ENCODE data around the gene TPCN2. TPM values are rescaled to one million over a fixed set of nuclear protein-coding genes. Genes with fewer than 3 reads are reported as not detected.
A peak's percentile ranks its signal among the peaks of the same experiment; 100 is the strongest.

TPCN2 gene
- total RNA-seq, 2 donors from 2014 or later, result 34.7 to 38.0 TPM

- H3K4me1 ChIP-seq (ENCODE audit: control insufficient read depth in 1 of 2, low read depth in 2 of 2), result peaks cover 2 to 5% of the 10 kb centered on the region in 2 donors
- ATAC-seq (ENCODE audit: insufficient number of reproducible peaks, low FRiP score, low read depth), result peak; percentile 81
- H3K27ac ChIP-seq, result no peak overlapping the region
- H3K36me3 ChIP-seq, result no peaks in the 10 kb centered on the region
- no peaks in the 10 kb centered on the region for H3K27me3 ChIP-seq (replicated peaks; ENCODE audit: insufficient read depth)
- no peaks in the 10 kb centered on the region for H3K9me3 ChIP-seq
- no peak for DNase-seq (ENCODE audit: low spot score)
- H3K4me3 ChIP-seq, result no peak overlapping the region
- TF ChIP-seq, protein P1, sequence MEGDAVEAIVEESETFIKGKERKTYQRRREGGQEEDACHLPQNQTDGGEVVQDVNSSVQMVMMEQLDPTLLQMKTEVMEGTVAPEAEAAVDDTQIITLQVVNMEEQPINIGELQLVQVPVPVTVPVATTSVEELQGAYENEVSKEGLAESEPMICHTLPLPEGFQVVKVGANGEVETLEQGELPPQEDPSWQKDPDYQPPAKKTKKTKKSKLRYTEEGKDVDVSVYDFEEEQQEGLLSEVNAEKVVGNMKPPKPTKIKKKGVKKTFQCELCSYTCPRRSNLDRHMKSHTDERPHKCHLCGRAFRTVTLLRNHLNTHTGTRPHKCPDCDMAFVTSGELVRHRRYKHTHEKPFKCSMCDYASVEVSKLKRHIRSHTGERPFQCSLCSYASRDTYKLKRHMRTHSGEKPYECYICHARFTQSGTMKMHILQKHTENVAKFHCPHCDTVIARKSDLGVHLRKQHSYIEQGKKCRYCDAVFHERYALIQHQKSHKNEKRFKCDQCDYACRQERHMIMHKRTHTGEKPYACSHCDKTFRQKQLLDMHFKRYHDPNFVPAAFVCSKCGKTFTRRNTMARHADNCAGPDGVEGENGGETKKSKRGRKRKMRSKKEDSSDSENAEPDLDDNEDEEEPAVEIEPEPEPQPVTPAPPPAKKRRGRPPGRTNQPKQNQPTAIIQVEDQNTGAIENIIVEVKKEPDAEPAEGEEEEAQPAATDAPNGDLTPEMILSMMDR (IDR thresholded peaks at IDR 0.05), result peak; percentile 100
These were observed 52.5 kb downstream of the TPCN2 start for GRCh38 chr11:69101115-69101791.

- Histone ChIP-seq H3K27ac (no peak overlapping the region), H3K27me3 (replicated peaks; ENCODE audit: insufficient read depth) (no peaks in the 10 kb centered on the region), H3K4me1 (ENCODE audit: control insufficient read depth in 1 of 2, low read depth in 2 of 2) (peaks cover 2 to 5% of the 10 kb centered on the region in 2 donors), H3K9me3 (no peaks in the 10 kb centered on the region), H3K4me3 (no peak overlapping the region), H3K36me3 (no peaks in the 10 kb centered on the region)
- no peak for DNase-seq (ENCODE audit: low spot score)
- TF ChIP-seq, protein P1 (IDR thresholded peaks at IDR 0.05), result no peak
- no peak for ATAC-seq (ENCODE audit: insufficient number of reproducible peaks, low FRiP score, low read depth)
These were observed 53.3 kb downstream of the TPCN2 start for GRCh38 chr11:69101792-69102695.

- Histone ChIP-seq H3K9me3 (no peaks in the 10 kb centered on the region), H3K36me3 (no peaks in the 10 kb centered on the region), H3K4me1 (ENCODE audit: control insufficient read depth in 1 of 2, low read depth in 2 of 2) (peaks cover 2 to 5% of the 10 kb centered on the region in 2 donors), H3K27me3 (replicated peaks; ENCODE audit: insufficient read depth) (no peaks in the 10 kb centered on the region), H3K4me3 (no peak overlapping the region), H3K27ac (no peak overlapping the region)
- TF ChIP-seq, protein P1 (IDR thresholded peaks at IDR 0.05), result no peak
- DNase-seq (ENCODE audit: low spot score) (no peak), ATAC-seq (ENCODE audit: insufficient number of reproducible peaks, low FRiP score, low read depth) (no peak)
These were observed 54.2 kb downstream of the TPCN2 start for GRCh38 chr11:69102732-69103615.

DNA sequence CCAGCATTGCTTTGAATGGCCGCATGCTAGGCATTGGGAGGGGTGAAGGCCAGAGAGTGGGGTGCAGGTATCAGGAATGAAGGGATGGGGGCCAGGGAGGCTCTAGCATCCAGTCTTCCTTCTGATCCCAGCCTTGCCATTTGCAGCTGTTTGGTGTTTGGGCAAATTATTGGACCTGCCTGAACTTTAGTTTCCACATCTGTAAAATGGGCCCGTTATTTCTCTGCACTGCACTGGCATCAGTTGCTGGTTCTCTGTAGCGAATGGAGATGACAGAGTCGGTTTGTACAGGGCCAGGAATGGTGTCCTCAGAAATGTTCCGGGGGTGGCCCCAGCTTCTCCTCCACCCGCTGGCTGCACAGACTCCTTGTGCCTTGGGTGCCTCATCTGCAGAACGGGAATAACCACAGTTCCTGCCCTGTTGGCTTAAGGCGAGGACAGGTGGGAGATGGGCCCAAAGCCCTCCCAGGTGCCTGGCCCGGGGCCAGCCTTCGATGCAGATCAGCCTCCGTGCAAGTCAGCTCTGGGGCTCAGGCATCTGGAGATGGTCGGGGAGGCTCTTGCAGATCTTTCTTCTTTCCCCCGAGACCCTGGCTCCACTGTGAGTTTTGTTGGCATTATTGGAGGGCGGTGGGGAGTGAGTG lies 55.6 kb downstream of the TPCN2 start:
- DNase-seq (ENCODE audit: low spot score) (no peak), ATAC-seq (ENCODE audit: insufficient number of reproducible peaks, low FRiP score, low read depth) (no peak)
- Histone ChIP-seq H3K9me3 (no peaks in the 10 kb centered on the region), H3K4me3 (no peak overlapping the region), H3K27ac (no peak overlapping the region), H3K27me3 (replicated peaks; ENCODE audit: insufficient read depth) (no peaks in the 10 kb centered on the region), H3K4me1 (ENCODE audit: control insufficient read depth in 1 of 2, low read depth in 2 of 2) (peaks cover 2 to 5% of the 10 kb centered on the region in 2 donors), H3K36me3 (no peaks in the 10 kb centered on the region)
- TF ChIP-seq, protein P1 (IDR thresholded peaks at IDR 0.05), result no peak
